AG09319 (cell line): Measurements from ENCODE around the gene AUTS2.

Experiments used
- DNase-seq: peaks from one replicate; pipeline ENCODE4 v3.0.0-alpha.2; 2010; ENCODE audit warnings: low read depth; ENCODE audit errors: extremely low read depth
- TF ChIP-seq, protein P1 (sequence below): IDR thresholded peaks from 2 replicates; pipeline ENCODE4 v1.5.1; 2011; ENCODE audit warnings: low read depth, mild to moderate bottlenecking, inconsistent platforms, low read length, moderate library complexity

Gene AUTS2

DNA sequence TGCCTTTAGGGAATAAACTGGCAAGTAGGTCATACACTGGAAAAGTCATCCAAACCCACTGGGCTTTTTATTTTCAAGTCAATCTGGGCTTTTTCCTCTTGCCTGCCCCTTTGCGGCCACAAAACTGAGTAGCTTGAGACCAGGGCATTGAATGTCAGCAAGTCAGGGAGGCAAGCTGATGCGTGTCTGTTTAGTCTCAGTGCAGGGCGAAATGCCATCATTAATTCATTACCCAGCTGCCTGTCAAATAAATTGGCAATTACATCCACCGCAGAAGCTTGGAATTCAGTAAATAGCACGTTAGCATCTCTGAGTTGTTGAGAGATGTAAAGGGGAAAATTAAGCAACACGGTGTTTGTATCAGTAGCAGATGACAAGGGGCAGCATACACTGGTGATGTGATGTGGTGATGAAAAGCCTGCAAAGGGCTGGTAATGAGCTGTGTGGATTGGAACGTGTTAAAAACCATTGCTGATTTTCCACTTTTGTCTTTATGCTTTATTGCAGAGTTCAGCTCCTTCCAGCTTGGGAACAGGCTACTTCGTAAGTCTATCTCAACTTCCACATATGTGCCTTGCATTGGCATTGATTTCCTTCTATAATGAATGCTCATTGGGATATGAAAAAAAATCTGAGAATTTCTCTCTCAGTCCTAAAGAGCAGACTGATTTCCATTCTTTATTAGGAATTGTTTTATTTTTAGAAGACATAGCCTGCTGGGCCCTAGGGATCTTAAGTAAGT is 535.9 kb downstream of the AUTS2 start:
- DNase-seq = no peak
- TF ChIP-seq, protein P1, sequence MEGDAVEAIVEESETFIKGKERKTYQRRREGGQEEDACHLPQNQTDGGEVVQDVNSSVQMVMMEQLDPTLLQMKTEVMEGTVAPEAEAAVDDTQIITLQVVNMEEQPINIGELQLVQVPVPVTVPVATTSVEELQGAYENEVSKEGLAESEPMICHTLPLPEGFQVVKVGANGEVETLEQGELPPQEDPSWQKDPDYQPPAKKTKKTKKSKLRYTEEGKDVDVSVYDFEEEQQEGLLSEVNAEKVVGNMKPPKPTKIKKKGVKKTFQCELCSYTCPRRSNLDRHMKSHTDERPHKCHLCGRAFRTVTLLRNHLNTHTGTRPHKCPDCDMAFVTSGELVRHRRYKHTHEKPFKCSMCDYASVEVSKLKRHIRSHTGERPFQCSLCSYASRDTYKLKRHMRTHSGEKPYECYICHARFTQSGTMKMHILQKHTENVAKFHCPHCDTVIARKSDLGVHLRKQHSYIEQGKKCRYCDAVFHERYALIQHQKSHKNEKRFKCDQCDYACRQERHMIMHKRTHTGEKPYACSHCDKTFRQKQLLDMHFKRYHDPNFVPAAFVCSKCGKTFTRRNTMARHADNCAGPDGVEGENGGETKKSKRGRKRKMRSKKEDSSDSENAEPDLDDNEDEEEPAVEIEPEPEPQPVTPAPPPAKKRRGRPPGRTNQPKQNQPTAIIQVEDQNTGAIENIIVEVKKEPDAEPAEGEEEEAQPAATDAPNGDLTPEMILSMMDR = no peak

DNA sequence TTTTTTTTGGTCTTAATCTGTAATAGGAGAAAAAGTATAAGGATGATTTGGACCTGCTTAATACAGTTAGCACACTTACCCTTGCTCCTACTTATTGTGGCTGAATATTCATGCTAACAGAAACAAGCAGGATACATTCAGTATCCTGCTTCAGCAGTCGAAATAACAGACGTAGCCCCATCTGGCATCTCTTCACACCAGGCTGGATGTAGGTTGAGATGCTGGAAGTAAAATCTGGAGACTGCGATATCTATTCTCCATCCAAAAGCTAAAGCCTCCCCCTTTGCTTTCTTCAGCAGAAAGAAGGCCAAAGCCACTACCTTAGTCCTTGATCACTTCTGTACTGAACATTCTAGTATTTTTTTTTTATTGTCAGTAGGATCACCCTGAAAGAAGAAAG is 537.4 kb downstream of the AUTS2 start:
- DNase-seq = no peak
- TF ChIP-seq, protein P1 = no peak

DNA sequence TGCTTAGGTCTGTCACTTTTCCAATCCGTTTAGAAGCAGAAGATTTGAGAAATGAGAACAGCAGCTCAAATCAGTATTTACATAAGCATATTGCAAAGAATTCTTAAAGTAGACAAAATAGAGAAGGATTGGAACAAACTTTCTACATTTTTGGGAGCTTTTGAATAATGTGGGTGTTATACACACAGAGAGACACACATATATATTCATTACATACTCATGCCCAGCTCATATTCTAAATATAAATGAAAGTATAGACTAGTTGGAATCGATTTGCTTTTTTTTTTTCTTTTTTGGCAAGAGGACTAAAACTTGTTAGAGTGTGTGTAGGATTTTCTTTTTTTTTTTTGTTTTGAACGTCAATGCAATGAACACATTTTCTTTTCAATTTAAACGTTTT is 538.9 kb downstream of the AUTS2 start:
- no peak for DNase-seq
- TF ChIP-seq, protein P1 = no peak

DNA sequence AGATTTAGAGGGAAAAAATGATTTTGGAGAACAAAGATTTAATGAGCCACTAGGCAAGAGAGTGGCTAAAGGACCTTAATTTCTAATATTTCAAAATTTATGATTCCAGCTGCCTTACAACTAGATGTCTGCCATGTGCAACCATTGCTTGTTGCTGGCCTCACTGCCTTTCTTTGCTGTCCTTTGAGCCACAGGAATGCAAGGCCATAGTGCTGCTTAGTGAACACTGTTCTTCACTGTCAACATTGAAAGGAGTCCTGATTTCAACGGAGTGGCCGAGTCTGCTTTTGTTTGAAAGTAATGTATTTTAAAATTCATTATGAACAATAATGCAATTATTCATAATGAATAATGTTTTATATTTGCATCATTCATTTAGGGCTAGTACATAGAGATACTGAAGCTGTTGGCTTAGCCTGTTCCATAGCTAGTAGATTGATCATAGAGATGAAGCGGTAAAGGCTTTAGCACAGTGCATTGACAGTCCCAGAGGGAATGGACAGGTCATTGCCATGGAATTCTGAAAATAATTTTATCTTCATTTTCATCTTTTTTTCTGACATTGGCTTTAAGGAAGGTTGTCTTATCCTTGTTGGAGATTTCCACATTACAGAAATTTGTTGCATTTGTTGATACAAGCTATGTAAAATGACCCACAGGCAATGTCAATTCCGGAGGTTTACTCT is 544.1 kb downstream of the AUTS2 start:
- TF ChIP-seq, protein P1 = no peak
- no peak for DNase-seq

DNA sequence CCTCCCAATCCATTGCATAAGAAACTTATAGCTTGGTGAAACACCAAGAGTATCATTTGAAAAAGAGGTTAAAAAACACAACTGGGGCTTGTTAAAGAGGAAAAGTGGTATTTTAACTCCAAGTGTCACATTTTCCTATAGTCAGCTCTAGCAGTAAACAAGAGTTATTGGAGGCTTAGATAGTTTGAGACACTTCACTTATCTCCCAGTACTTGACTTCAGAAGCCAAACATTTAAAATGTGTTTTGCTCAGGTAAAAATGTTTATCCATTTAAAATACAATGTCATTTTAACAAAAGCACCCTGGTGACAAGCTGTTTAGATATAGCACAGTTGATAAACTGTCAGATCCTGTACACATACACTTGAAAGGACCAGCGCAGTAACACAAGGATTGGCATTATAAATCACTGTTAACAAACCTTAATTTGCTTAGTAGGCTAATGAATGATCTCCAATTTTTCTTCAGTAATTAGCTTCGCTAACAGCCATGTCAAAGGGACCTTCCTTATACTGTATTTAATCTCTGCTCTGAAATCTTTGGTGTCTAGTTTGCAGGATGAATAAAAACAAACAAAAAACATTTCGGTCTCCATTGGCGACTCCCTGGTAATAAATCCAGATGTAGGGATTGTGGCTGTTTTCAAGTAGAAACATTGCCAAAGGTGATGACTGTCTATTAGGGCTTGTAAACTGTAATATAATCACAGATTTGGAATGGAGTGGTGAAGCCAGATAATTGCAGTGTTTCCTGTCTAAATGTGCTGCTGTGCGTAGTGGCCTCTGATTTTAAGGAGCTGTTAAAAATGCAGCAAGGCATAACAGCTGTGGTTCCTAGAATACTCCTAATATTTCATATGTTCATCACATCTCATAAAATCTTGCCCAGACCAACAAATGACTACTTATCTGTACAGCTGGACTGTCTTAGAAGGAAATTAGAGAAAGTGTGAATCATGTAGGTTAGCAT is 545.1 kb downstream of the AUTS2 start:
- TF ChIP-seq, protein P1 = no peak
- DNase-seq = no peak

DNA sequence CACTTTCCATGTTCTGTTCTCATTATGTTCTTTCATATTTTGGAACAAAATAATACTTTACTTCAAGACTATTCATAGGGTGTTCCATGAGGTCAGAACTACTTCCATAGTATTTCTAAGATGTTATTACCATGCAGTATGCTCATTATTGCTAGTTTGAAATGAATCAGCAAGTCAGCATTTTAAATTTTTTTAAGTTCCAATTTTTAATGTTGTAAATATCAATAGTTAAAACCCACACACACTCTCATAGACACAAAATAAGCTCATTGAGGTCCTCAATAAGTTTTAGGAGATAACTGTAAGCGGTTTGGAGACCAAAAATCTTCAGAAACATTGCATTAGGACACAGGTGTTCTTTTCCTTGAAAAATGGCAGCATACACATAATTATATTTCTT is 550.7 kb downstream of the AUTS2 start:
- TF ChIP-seq, protein P1 = no peak
- no peak for DNase-seq

DNA sequence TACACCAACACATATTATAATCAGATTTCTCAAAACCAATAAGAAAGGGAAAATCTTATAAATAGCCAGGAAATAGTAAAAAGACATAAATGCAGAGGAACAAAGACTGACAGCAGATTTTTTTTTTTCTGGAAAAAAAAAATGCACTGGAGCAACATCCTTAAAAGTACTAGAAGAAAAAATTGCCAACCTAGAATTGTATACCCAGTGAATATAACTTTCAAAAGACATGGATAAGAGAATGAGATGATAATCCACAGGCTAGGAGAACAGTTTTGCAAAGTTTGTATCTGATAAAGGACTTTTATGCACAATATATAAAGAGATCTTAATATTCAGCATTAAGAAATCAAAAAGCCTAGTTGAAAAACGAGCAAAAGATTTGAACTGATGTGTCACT is 554.0 kb downstream of the AUTS2 start:
- no peak for DNase-seq
- TF ChIP-seq, protein P1 = no peak
